Kasumi-1 (cell line): Measurements from ENCODE around the gene ZEB1.
"Not testable (repeated sequence)": the region's sequence is repeated elsewhere in the genome, so short reads cannot be mapped to it uniquely, and the experiment has no call there.

Experiments used
- DNase-seq, 2 experiments: peaks; one replicate each; lab custom pipeline; 2025; lab: John Stamatoyannopoulos, UW

Gene ZEB1

DNA sequence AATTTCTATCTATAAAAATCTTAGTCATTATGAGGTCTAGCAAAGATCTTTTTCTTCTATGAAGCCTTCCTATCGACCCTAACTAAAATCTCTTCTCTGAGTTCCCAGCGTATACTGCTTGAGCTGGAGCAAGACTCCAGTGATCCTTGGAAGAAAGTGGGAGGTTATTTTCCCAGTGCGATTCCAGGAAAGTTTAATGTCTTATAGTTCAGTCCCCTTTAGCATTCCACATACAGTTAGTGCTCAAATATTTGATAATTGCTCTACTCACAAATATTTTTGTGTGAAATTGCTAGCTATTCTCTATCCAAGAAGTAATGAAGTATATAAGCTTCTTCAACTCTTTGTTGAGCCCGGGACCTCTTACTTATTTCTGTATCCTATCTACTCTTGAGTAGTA is 47.7 kb downstream of the ZEB1 start:
- DNase-seq: no peak

DNA sequence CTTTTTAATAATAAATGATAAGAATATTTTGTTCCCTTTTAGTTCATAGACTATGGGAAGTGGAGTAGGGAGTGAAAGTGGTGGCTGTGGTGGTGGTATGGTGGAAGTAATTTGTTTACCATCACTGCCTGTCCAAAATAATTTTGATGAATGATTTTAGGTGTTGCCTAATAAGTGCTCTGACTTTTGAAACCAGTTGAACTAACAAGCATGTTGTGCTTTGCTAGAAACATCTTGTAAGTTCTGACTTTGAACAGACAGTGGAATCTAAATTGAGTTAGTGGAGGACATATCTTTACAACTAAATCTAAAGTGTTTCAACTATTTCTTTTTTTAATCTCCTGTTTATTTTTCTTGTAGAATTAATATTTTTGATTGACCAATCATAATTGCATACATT is 49.7 kb downstream of the ZEB1 start:
- no peak for DNase-seq

DNA sequence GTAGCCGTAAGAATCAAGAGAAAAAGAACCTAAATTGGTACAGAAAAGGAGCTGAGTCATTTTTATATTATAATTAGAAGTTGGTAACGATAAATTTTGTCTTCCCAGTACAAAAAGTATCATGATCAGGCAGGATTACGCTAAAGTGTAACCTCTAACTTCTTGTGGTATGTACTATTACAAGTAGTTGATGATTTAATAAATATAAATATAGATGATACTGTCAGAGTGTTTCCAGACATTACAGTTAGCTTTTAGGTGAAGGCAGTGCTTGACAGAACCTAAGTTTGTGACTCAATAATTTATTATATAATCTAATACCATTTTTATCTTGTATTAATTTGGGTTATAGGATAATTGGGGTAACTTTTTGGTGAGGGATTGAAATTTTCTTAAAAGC is 53.4 kb downstream of the ZEB1 start:
- no peak for DNase-seq

DNA sequence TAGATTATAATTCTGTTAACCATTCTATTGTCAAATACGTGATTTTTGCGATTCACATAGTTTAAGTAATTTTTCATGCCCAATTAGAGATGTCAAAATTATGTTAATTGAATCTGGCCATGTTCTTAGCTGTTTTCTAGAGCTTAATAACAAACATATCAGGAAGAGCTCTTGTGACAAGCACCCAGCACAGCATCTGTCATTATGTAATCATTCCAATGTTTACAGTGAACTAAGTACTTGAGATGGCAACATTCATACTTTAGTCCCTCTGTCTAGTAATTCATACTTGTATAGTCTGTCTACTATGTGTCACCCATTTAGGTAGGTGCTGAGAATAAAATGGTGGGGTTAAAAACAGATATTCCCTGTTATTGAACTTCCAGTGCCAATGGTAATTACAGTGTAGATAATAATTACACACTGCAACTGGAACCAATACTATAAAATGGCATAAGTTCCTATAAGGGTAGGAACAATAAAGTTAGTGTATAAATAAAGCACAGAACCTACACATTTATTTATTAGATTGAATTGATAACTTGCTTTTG is 55.2 kb downstream of the ZEB1 start:
- no peak for DNase-seq

DNA sequence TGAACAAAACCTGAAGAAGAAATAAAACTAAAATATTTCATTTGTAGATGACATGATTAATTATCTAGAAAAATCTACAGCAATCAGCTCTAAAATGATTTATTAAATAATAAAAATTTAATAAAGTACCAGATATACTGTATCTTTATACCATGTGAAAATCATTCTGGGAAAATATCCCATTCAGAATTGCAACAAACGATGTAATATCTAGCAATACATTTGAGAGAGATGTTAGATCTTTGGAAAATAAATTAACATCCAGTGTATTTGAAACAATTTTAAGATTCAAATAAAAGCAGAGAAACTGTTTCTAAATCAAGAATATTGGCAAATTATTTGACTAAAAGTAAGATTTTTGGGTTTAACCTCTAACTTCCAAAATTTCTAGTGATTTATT is 62.2 kb downstream of the ZEB1 start:
- no peak for DNase-seq

DNA sequence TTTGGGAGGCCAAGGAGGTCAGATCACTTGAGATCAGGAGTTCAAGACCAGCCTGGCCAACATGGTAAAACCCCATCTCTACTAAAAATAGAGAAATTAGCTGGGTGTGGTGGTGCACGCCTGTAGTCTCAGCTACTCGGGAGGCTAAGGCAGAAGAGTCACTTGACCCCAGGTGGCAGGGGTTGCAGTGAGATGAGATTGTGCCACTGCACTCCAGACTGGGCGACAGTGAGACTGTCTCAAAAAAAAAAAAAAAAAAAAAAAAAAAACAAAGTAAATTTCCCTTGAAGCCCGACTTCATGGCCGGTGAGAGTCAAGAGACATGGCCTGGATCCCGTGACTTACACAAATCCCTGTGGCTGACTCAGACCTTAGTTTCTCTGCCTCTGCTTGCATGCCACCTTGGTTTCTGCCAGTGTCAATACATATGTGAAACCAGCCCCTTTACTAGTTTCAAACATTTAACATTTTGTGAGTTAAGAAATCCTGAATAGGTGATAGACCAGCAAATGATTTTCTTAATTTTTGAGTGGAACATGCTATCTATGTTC is 62.8 kb downstream of the ZEB1 start:
- DNase-seq: no peak

DNA sequence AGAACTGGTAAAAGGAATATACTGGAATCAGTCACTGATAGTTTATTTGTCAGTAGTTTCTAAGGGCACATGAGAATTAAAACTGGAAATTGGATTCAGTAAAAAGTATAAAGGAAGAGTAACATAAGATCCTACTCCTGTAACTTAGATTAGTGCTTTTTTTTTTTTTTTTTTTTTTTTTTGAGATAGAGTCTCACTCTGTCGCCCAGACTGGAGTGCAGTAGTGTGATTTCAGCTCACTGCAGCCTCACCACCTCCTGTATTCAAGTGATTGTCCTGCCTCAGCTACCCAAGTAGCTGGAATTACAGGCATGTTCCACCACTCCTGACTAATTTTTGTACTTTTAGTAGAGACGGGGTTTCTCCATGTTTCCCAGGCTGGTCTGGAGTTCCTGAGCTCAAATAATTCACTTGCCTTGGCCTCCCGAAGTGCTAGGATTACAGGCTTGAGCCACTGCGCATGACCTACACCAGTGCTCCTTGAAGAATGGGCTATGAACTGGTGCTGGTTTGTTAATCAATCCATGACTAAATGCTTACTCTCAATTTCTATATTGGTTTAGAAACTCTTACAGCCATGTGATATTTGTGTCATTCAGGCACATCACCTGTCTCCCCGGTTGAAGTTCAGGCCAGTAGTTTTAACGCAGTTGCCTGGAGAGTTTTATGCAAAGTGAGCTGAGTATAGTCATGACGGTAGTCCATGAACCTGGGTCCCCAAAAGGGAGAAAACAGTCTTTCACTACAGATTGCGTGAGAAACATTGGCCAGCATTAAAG is 65.0 kb downstream of the ZEB1 start:
- DNase-seq: no peak

DNA sequence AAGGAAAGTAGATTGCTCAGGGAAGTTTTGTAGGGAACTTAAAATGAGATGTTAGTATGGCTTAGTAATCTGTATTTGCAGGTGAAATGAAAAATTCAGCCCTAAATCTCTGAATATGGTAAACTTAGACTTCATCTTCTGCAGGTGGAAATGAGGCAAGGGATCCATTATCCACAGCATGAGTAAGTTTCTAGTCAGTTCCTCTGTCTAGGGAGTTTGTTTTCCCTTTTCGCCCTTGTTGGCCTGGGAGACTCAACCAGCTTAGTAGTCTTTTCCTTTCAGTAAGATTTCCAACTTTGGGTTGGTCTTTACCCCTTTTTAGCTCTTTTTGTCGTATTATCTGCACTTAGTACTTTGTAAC is 65.6 kb downstream of the ZEB1 start:
- DNase-seq: no peak

DNA sequence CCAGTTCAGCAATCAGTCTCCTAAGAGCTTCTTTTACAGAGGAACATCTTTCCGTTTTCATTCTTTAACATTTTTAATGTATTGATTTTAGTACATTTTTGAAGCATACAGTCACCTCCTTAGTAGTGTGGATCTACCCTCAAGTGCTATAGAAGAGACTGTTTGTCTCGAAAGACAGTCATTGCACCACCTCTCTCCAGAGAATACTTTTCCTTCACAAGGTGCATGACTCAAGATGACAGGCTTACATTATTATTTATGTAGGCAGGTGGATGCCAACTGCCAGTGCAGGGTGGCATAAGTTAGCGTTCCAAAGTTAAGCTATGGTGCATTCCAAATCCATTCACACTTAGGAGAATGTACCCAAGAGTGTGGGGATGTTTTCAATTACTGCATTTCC is 71.8 kb downstream of the ZEB1 start:
- DNase-seq: no peak

DNA sequence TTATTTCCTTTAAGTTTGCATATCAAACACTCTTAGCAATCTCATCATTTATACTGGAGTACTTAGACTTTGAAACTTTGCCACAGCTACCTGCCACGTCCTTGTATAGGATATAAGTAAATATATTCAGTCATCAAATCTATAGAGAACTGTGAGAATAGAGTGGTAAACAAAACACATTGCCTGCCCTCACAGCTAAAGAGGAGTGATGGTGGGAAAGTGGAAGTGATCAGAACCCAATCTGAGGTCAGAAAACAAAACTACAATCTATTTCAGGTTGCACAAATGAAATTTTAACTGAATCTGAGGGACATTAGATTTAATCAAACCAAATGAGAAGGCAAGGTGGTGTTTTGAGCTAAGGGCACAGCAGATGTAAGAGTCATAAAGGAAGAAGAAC is 74.8 kb downstream of the ZEB1 start:
- no peak for DNase-seq

DNA sequence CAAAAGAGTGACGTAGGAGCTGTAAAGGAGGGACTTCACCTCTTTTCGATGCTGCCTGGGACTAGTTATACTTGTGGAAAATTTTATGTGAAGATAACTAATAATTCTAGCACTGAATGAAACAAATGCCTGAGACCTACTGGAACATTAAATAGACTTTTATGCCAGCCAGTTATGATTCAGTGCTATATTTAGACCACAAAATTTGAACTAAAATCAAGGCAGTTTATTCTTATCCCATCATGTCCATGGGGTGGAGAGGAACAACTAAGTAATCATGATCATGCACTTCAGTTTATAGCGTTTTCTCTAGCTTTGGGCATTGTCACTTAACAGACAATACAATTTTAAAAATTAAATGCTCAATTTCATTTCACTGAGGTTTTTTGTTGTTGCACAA is 76.7 kb downstream of the ZEB1 start:
- DNase-seq: no peak

DNA sequence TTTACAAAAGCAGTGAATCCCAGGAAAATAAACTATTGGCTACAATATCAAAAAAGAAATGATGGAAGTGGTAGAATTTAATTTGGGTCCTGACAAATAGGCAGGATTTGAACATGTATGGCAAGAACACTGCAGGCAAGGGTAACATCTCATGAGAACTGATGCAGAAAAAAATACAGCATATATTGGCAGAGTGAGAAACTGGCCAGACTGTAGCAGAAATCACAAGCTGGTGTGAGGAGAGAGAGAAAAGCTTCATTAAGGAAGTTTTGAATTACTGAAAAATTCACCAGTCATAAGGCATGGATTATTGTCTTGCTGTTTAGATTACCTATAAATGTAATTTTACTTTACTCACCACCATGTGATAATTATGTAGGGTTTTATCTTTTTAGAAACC is 77.4 kb downstream of the ZEB1 start:
- no peak for DNase-seq

DNA sequence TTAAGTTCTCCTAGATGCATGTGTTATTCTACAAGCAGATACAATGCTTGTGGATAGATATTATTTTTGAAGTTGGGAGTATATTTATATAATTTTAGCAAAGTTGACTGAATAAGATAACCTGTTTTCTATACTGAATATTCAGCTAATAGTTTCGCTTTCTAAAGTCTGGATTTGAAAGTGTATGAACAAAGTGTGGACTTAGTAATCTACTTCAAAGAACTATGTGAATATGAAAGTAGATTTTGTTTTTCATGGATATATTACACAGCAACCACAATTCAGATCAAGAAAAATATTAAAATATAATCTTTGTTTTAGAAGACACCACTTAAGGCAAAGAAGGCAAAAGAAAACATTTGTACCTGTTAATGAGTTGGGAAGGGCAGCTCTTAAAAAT is 78.8 kb downstream of the ZEB1 start:
- DNase-seq: no peak

DNA sequence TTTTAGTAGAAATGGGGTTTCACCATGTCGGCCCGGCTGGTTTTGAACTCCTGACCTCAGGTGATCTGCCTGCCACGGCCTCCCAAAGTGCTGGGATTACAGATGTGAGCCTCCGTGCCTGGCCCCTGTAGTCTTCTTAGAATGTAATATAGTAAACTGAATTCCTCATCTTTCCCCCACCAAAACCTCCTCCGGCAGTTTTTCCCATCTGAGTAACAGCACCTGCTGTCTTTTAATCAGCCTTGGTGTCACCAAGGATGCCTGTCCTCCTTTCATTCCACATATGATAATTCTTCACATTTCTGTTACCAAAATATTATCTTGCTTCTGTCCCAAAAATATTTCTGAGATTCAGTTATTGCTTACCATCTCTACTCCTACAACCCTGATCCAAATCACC is 80.2 kb downstream of the ZEB1 start:
- no peak for DNase-seq

DNA sequence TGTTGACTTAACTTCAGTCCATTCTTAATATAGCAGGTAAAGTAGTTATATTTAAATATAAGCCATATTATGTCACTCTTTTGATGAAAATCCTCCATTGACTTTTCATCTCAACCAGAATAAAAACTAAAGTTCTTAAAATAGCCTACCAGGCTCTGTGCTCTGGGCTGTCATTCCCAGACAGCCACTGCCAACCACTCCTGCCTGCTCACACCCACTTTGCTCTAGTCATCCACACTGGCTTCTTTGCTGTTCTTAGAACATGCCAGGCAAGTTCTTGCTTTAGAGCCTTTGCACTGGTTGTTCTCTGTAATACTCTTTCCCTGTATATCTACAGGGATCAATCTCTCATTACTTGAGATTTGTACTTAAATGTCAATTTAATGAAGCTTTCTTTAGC is 80.6 kb downstream of the ZEB1 start:
- DNase-seq: no peak

DNA sequence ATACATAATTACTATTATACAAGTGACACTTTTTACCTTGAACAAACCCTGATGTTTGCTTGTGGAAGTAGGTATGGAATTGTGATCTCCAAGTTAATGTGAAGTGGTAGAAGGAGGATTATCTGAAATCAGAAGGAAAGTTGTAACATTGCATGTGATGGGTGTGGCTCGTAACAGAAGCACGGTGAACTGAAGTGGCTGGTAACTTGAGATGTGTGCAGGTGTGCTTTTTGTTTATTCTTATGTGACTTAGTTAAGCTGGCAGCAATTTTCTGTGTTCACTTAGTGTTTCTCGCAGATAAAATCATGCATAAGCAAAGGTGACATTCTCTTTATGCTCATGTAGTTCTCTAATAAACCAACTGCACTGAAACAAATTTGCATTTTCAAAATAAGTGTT is 82.3 kb downstream of the ZEB1 start:
- DNase-seq: no peak

DNA sequence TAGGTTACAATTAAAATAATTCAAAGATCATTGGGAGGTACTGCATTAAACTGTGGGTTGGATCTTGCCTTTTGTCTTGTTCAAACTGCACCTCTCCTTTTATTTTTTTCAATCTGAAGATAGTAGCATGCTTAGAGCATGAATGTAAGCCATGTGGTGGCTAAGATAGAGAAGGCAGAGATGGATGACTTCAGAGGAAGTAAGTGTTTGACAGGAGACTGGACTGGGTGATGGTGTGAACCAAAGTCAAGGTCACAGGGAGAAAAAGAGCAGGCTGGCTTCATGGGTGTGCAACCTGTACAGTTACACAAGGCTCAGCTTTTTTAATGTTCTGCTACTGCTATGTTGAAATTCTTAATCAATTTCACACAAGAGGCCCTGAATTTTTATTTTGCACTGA is 85.6 kb downstream of the ZEB1 start:
- no peak for DNase-seq

DNA sequence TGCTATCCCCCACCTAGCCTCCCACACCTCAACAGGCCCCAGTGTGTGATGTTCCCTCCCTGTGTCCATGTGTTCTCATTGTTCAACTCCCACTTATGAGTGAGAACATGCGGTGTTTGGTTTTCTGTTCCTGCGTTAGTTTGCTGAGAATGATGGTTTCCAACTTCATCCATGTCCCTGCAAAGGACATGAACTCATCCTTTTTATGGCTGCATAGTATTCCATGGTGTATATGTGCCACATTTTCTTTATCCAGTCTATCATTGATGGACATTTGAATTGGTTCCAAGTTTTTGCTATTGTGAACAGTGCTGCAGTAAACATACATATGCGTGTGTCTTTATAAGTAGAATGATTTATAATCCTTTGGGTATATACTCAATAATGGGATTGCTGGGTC is 86.8 kb downstream of the ZEB1 start:
- DNase-seq: not testable (repeated sequence)

DNA sequence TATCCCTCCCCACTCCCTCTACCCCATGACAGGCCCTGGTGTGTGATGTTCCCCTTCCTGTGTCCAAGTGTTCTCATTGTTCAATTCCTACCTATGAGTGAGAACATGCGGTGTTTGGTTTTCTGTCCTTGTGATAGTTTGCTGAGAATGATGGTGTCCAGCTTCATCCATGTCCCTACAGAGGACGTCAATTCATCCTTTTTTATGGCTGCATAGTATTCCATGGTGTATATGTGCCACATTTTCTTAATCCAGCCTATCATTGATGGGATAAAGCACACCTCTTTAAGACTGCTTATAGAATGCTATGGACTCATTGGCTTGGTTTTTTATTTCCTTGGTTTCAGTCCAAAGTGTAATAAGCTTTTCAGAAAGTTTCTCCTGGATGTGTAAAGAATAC is 93.4 kb downstream of the ZEB1 start:
- DNase-seq: not testable (repeated sequence)

DNA sequence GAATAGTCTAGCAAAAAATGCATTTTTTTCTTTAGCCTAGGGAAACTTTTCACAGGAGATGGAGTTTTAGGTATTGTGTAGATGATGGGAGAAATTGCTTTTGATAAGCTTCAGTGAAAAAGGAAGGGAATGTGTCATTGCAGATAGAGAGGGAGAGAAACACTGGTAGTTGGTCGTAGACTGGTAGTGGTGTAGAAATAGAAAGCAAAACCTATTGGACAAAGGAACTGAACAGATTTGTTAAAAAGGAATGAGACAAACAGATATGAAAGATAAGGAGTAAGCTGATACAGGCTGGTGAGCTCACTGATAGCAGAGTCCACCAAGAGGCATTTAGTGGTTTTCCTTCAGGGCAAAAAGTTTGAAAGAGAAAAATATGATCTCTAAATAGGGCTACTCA is 94.3 kb downstream of the ZEB1 start:
- peak in 1 of 2 experiments; percentile 11 for DNase-seq

DNA sequence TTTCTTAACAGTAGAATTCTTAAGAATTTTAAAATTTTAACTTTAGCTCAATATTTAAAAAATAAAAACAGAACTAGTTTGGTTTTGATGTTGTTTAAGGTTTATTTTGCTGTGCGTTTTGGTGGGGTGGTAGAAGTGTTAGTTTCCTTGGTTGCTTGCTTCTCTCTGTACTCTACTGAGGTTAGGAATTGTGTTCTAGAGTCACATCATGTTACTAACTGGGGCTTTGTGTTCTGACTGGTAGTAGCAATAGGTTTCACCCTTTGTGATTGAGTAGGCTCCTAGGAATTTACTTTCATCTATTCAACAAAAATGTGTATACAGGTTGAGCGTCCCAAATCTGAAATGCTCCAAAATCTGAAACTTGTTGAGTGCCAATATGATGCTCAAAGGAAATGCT is 99.5 kb downstream of the ZEB1 start:
- DNase-seq: no peak

DNA sequence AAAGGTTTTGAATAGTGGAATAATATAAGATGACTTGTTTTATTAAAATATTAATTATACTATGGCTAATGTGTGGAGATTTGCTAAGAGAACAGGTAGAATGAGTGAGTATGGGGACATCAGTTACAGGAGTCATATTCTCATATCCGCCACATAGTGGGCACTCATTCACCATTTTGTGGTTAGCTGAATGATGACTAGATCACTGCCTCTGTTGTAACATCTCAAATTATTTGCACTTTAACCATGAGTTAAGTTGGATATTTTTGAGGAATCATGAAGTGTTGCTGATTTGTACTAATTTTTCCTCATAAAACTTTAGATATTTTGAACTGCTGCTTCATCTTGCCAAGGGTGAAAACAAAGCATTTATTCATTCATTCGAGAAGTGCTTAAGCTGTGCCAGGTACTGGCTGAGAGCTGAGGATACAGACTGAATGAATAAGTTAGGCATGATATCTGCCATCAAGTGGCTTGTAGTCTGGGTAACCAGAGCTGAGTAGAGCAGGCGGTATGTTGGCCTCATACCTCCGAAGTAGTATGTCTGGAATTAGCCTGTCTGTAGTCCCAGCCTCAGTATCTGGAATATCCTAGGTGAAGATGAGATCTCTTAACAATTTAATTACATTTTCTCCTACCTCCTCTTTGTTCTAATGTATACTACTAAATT is 100.5 kb downstream of the ZEB1 start:
- DNase-seq: no peak

DNA sequence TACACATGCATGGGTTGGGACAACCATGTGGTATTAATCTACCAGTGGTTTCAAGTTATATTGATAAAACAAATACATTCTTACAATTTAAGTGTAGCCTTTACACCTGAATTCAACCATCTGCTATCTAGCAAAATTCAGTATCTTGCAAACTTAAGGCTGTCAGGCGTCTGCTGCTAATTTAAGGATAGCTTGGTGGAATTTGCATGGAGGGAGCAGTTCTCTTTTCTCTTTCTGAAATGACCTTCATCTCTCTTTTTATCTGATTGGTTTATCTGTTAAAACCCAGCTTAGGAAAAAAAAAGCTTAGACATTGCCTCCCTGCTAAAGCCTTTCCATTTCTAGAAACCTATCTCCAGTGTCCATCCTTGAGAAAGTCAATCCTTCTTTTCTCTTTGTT is 102.3 kb downstream of the ZEB1 start:
- no peak for DNase-seq
